DMS53 treated with DMSO at 0.1 percent for 48 hours (cell line): ENCODE measurements around the gene CCDC138.
A peak's percentile ranks its signal among the peaks of the same experiment; 100 is the strongest.

Experiments used
- DNase-seq: peaks from one replicate; lab custom pipeline; 2025; ENCODE audit not compliant: unreplicated experiment; lab: John Stamatoyannopoulos, UW

Gene CCDC138

DNA sequence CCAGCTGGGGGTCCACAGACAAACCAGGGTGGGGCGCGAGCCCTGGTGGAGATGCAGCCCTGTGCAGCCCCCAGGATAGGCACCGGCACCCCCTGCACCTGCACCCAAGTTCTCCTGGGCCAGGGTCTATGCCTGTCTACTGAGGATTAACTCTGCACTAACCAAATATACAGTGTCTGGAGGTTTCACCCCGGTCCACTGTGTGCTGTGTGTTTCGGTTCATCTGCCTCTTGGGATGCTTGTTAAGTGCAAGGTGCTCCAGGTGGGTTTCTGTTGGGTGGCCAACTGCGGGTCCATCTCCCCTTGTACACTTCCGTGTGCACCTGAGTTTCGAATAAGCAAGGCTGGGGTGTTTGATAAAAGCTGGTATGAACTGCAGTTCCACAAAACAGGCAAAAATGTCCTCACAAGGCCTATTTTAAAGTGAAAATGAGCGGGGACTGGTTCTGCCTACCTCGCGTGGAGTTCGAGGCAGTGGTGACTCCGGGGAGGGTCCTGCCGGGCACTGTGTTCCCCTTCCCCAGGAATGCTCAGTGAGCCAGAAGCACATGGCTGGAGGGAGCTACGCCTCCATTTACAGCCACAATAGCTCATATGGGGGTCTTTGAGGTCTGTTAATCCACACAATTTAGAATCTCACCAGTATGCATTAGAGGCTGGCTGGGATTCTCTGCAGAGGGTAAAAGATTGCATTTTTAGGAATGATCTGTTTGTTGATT, 131.7 kb downstream of the CCDC138 start:
- DNase-seq = no peak

DNA sequence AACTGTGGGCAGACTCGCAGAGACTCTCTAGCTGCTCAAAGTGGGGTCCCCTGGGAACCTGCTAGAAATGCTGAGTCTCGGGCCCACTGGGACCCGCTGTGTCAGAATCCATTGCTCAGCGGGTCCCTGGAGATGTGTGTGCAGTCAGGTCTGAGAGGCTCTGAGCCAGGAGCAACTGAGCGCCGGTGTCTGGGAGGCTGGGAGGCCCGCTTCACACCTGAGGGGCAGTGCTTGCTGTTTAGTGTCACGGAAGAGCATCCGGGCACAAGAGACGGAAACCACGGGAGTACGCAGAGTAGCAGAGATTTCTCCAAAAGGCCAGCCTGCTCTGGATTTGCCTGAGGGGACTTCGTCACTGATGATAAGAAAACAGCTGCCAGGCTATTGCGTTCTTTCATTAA, 132.4 kb downstream of the CCDC138 start:
- DNase-seq = no peak

DNA sequence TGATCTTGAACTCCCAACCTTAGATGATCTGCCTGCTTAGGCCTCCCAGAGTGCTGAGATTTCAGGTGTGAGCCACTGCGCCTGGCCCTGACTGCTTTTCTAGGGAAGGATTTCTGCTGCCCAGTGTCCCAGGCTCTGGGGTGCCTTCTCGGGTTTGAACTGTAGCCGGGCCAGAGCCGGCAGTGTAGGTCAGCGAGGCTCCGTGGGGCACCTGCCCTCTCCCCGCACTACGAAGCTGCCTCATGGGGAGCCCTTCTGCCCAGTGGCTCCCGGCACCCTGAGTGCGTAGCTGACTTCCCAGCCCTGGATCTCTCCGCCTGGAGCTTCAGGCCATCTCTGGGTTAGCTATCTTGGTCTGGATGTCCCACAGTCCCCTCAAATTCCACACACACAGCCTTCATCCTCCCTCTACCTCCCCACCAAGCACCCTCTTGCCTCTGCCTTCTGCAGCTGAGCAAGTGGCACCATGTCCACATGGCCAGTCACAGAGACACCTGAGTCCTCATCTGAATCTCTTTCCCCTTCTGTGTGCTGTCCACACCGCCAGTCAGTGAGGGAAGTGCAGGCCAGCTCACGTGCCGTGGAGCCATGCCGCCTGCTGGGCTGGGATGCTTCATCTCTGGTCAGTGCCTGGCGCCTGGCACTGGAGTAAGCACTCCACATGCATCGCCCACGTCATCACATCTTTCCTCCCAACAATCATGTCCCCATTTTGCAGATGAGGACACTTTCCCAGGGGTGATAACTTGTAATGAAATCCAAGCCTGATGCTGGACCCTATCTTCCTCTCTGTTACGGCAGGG, 133.2 kb downstream of the CCDC138 start:
- no peak for DNase-seq

DNA sequence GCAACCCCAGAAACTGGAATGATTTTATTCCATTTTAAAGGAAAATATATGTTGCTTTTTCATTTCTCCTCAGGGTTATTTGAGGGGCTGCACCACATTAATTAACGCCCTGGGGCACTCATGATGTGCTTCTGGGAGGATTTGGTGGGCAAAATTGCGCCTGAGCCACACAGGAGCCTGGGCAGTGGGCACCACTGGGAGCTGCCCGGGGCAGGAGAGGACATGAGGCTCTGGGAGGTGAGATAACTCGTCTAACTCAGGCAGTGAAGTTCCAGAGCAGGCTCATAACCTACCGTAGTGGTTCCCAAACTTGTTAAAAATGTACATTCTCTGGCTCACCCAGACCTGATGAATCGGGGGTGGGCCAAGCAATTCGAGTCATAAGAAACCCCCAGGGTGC, 134.1 kb downstream of the CCDC138 start:
- no peak for DNase-seq

DNA sequence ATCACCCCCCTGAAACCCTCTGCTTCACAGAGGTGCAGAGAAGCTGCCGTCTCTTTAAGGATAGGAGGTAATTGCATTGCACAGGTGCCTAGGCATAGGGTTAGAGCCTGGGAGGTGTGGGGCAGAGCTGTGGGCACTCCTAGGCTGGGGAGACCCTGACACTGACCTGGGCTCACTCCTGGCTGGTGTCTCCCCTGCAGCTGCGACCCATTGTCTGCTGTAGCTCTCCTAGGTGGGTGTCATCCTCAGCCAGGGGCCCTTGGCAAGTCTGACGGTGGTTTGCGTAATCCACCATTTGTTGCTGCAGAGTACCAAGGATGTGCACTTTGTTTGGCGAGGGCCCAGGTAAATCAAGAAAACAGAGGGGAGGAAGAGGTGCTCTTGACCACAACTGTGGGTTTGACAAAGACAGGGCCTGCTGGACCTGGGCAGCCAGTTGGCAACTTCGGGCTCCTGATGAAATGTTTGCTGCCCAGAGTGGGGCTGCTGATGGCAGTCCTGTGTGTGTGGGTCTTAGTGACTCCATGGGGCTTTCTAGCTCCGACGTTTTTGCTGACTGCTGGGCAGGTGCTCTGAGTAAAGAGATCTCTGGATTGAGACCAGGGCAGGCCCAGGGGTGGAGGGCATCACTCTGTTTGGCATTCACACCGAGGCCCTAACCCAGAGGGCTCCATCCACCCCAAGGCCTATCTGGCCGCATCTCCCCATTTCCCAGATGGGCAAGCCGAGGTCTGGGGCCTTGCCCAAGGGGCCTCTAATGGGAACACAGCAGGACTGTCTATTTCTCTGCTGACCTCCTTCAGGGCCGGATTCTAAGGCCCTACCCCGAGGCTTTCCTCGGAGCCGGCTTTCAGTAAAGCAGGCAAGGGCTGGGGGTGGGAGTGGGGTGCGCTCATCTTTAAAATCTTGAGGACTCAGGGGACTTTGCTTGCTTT, 134.8 kb downstream of the CCDC138 start:
- DNase-seq = no peak

DNA sequence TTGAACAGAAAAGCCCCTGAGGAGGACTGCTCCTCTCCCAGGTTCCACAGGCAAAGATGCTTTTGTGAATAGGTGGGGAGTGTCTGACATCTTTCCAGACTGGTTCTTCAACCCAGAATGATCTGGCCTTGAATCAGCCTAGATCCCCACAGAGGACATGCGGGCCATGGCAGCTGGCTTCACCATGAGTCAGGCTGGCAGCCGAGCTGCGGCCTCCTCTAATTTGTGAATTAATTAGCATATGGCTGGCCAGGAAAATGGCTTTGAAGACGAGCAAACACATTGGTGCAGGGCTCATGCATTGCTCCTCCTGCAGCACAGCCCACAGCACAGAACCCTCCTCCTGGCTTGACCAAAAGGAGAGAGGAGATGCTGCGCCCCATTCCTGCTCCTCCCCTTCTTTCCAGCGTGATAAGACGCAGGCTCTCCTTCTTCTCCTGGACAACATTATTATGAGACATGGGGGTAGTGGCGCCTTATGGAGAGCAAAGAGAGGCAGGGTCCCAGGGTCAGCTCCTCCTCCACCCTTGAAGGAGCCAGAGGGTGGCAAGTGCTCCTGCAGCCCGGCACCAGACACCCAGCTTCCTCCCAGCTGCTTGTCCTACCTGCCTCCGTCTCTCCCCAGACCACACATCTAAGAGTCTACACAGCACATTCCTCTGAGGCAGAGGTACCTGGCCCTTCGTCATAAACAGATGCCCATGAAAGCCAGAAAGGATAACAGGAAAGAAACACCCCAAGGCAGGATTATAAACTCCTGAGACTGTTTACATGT, 135.8 kb downstream of the CCDC138 start:
- no peak for DNase-seq

DNA sequence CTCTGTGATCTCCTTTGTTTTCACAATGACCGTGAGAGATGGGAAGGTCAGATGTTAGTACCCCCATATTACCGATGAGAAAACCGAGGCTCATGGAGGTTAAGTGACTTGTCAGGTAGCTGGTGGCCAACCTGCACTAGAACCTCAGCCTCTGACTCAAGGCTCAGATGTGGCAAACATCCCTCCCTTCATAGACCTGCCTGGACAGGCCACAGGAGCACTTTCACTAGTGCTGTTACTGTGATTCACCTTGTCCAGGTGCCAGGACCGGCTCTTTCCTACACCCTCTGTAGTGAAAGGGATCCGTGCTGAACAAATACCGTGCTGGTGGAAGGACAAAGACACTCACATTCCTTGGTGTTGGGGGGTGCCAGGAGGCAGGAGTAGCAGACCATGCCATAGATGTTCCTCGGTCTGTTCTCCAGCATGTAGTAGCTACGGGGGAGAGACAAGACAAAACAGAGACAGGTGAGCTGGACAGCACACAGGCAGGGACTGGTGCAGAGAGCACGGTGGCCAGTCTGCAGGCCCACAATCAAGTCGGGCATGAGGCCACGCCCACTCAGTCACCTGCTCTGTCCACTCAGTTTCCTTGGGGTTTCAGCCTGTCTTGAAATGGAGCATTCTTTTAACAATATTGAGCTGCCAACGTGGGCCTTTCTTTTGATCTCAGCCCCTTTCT, 136.6 kb downstream of the CCDC138 start:
- DNase-seq = peak; percentile 44

DNA sequence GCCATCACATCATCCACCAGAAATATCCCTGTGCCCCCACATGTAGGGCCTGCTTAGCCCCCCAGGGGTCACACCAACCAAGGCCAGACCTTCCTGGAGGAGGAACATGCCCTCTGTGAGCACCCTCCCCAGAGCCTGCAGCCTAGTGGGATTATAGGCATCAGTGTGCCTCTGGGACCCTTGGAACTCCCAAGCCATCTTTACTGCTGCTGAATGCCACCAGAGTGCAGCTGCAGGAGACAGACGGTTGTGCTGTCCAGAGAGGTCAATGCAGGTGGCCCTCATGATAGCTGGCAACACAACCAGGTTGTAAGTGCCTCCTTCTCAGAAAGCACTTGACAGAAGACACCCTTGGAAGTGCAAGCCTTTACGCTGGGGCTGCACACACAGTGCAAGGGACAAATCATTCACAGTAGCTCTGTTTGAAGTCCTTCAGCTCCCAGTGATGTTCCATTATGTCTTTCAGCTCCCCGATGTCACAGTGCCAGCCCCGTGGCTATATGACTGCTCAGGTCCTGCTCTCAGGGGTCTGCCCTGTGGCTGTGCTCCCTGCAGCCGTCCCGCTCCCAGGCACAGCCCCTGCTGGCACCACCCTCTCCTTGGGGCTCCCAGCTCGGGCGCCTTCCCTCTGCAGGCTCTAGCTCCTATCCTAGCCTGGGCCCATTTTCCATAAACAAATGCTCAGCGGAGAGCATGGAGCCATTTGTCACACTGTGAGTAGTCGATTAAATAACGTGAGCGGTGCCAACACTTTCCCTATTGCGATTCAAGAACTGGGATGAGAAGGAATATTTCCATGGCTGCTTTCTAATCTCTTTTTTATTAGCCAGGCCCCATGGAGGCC, 137.4 kb downstream of the CCDC138 start:
- DNase-seq = no peak

DNA sequence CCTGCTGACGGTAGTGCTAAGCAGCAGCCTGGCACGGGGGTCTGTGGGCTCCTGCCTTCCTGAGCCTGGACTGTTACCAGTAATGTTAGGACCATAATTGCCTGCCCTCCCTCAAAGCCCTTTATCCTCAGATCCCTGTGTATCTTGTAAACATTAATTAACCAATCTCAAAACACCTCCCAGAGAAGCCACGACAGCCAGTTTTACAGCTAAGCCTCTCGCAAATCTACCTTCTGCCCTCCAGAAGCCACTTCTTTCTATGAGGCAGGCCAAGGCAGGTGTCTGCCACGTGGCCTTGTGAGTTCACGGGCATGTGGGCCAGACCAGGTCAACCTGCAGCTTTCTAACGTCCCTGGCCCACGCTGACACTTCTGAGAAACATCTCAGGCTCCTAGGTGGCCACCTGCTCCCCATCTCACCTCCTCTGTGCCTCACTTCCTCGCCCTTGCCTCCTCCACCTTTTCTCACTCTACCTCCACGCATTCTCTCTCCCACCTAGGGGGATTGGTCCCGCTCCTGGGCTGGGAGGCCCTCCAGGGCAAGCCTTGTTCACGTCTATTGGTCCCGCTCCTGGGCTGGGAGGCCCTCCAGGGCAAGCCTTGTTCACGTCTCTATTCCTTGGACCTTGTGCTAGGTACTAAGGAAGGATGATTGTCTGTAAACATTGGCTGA, 138.1 kb downstream of the CCDC138 start:
- no peak for DNase-seq

DNA sequence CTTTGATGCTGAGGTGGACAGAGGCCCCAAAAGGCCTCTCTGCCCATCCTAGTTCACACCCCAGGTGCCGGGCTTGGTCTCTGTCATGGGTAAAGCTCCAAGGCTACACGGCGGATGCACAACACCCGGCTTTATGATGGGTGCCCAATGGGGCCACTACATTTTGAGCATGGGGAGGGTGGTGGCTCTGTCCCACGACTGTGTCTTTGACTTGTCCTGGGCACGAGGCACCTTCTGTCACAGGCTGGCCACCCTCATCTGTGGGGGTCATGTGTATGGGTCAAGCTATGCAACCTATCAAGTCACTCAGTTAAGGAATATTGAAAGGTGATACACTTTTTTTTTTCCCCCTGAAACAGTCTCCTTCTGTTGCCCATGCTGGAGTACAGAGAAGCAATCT, 138.7 kb downstream of the CCDC138 start:
- DNase-seq = no peak

DNA sequence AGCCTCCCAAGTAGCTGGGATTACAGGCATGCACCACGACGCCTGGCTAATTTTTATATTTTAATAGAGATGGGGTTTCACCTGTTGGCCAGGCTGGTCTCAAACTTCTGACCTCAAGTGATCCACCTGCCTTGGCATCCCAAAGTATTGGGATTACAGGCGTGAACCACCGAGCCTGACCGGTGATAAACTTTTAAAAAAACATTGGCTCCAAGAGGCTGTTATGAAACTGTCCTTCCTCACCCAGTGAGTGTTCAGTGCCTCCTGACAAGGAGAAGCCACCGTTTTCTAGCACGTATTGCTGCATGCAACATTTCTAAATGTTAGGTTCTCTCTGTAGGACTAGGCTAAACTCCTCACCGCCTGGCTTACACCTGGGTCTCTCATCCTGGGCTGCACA, 139.2 kb downstream of the CCDC138 start:
- no peak for DNase-seq
